ENCODE data around the gene TMCC3.
"Not testable (repeated sequence)": the region's sequence is repeated elsewhere in the genome, so short reads cannot be mapped to it uniquely, and the experiment has no call there.

TMCC3 gene

GRCh38 chr12:94555687-94556086, 94.7 kb downstream of the TMCC3 start:
- no peak for TF ChIP-seq CTCF (IDR thresholded peaks at IDR 0.05; ENCODE audit: low read depth, low read length)
- H3K4me3 ChIP-seq (ENCODE audit: low read depth, low read length) = no peak overlapping the region

GRCh38 chr12:94553875-94554274, 96.5 kb downstream of the TMCC3 start:
- H3K4me3 ChIP-seq (ENCODE audit: low read depth, low read length) = no peak overlapping the region
- no peak for TF ChIP-seq CTCF (IDR thresholded peaks at IDR 0.05; ENCODE audit: low read depth, low read length)

GRCh38 chr12:94553130-94553519, 97.2 kb downstream of the TMCC3 start:
- no peak overlapping the region for H3K4me3 ChIP-seq (ENCODE audit: low read depth, low read length)
- TF ChIP-seq CTCF (IDR thresholded peaks at IDR 0.05; ENCODE audit: low read depth, low read length) = no peak

- no peak overlapping the region for H3K4me3 ChIP-seq (ENCODE audit: low read depth, low read length)
- no peak for TF ChIP-seq CTCF (IDR thresholded peaks at IDR 0.05; ENCODE audit: low read depth, low read length)
Observed at GRCh38 chr12:94551810-94552209, 98.5 kb downstream of the TMCC3 start.

- no peak overlapping the region for H3K4me3 ChIP-seq (ENCODE audit: low read depth, low read length)
- no peak for TF ChIP-seq CTCF (IDR thresholded peaks at IDR 0.05; ENCODE audit: low read depth, low read length)
Observed at GRCh38 chr12:94550964-94551363, 99.4 kb downstream of the TMCC3 start.

GRCh38 chr12:94548833-94549232, 101.5 kb downstream of the TMCC3 start:
- not testable (repeated sequence) for H3K4me3 ChIP-seq (ENCODE audit: low read depth, low read length)

GRCh38 chr12:94545935-94546771, 104.2 kb downstream of the TMCC3 start:
- no peak overlapping the region for H3K4me3 ChIP-seq (ENCODE audit: low read depth, low read length)
- TF ChIP-seq CTCF (IDR thresholded peaks at IDR 0.05; ENCODE audit: low read depth, low read length) = peak; percentile 73

GRCh38 chr12:94544355-94544754, 106.0 kb downstream of the TMCC3 start:
- TF ChIP-seq CTCF (IDR thresholded peaks at IDR 0.05; ENCODE audit: low read depth, low read length) = no peak
- no peak overlapping the region for H3K4me3 ChIP-seq (ENCODE audit: low read depth, low read length)
